Skeletal muscle tissue (tissue), 4 donors: ENCODE measurements around the gene PDGFA. TPM values are rescaled to one million over a fixed set of nuclear protein-coding genes. Genes with fewer than 3 reads are reported as not detected.
"Not testable (repeated sequence)": the region's sequence is repeated elsewhere in the genome, so short reads cannot be mapped to it uniquely, and the experiment has no call there.

ENCODE experiments used
- H3K27ac ChIP-seq: one replicate; pipeline ENCODE4 v1.7.0; 2013; ENCODE audit warnings: mild to moderate bottlenecking, low read depth, low read length, inconsistent platforms
- H3K27me3 ChIP-seq, 3 donors: one replicate each; pipeline ENCODE4 v1.7.0; 2013; ENCODE audit warnings: low read length in 3 of 3; ENCODE audit not compliant: control insufficient read depth in 3 of 3, insufficient read depth in 3 of 3
- H3K36me3 ChIP-seq, 3 donors: one replicate each; pipeline ENCODE4 v1.7.0; 2013; ENCODE audit warnings: low read length in 3 of 3; ENCODE audit not compliant: control insufficient read depth in 3 of 3, insufficient read depth in 3 of 3
- H3K4me1 ChIP-seq, 3 donors: one replicate each; pipeline ENCODE4 v1.7.0; 2013; ENCODE audit warnings: low read length in 3 of 3, mild to moderate bottlenecking in 3 of 3; ENCODE audit not compliant: control insufficient read depth in 3 of 3, insufficient read depth in 3 of 3
- H3K4me3 ChIP-seq, 3 donors: one replicate each; pipeline ENCODE4 v1.7.0; 2013; ENCODE audit warnings: low read length in 3 of 3
- H3K9ac ChIP-seq, 3 donors: one replicate each; pipeline ENCODE4 v1.7.0; 2013; ENCODE audit warnings: low read length in 3 of 3, mild to moderate bottlenecking in 3 of 3, moderate library complexity in 2 of 3, low read depth in 1 of 3
- H3K9me3 ChIP-seq, 3 donors: one replicate each; pipeline ENCODE4 v1.7.0; 2013; ENCODE audit warnings: low read length in 3 of 3; ENCODE audit not compliant: control insufficient read depth in 3 of 3
- total RNA-seq: library from RNA; depleted of rRNA; stranded (reverse); fragments of >200 nt; gene quantifications from one replicate; pipeline ENCODE4 v1.2.3, GENCODE V29; 2014
- donor health status: Osteomylitis.

Gene PDGFA
- total RNA-seq, 1 donor from 2014 or later, result 44.4 TPM

- not testable (repeated sequence) for H3K9me3 ChIP-seq, H3K9ac ChIP-seq, H3K4me3 ChIP-seq, H3K36me3 ChIP-seq, H3K27me3 ChIP-seq, H3K27ac ChIP-seq, H3K4me1 ChIP-seq
These were observed 32.7 kb upstream of the PDGFA start for GRCh38 chr7:552151-552867.

- H3K9me3 ChIP-seq, H3K4me3 ChIP-seq, H3K9ac ChIP-seq, H3K27me3 ChIP-seq, H3K27ac ChIP-seq, H3K36me3 ChIP-seq, H3K4me1 ChIP-seq: not testable (repeated sequence)
These were observed 31.9 kb upstream of the PDGFA start for GRCh38 chr7:551615-551970.

DNA sequence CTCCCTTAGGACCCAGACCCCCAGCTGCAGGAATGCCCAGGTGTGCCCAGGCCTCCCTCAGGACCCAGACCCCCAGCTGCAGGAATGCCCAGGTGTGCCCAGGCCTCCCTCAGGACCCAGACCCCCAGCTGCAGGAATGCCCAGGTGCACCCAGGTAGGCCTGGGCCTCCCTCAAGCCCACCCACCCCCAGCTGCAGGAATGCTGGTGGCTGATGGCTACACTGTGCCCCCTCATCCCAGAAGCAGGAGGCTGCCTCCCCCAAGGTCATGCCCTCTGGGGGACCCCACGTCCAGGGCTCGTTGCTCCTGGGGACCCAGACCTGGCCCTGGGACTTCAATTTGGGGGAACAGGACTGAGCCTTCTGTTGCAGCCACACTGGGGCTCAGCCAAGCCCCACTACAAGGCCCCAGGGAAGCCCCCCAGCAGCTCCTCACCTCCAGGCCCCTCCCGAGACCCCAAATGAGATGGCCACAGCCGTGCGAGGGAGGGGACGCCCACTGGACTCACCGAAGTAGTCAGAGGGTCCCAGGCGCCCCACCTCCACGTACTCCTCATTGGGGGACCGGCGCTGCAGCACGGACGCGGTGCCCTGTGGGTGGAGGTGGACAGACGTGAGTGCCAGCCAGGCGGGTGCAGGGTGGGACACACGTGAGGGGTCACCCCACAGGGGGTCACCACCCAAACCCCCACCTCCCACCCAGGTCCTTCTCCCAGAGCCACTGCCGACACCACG, 31.4 kb upstream of the PDGFA start:
- H3K9ac ChIP-seq, result no peak overlapping the region
- peaks cover 0 to 5% (median 0%) of the 10 kb centered on the region in 3 donors for H3K27me3 ChIP-seq
- H3K27ac ChIP-seq, result no peak overlapping the region
- peaks cover 0 to 2% (median 0%) of the 10 kb centered on the region in 3 donors for H3K36me3 ChIP-seq
- no peak overlapping the region for H3K4me3 ChIP-seq
- peaks cover 0 to 5% (median 0%) of the 10 kb centered on the region in 3 donors for H3K4me1 ChIP-seq
- no peaks in the 10 kb centered on the region for H3K9me3 ChIP-seq

DNA sequence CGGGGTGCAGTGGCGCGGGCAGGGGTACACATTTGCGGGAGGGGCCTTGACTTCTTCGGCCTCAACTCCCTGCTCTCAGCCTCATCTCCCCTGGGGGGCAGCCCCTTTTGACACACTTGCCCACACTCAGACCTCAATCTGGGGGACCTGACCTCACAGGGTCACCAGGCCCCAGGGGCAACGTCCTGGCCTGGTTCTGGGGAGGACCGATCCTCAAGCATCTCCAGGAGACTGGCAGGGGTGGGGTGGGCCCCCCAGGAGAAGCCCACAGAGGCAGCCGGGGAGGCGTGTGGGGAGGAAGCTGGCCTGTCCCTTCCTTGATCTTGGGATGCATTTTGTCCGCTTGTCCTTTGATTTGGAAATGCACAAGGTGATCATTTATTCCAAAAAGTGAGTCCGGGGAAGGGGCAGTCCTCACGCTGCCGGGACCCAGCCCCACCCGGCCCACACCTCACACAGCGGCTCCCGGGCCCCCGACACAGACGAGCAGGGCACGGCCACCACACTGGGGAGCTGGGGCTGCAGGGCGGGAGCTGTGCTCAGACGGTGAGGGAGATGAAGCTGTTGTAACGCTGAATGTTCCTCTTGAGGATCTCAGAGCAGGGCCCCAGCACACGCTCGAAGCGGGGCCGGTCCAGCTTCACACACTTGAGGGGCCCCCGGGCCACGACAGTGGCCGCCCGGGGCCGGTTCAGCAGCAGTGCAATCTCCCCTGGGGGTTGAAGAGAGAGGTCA, 30.4 kb upstream of the PDGFA start:
- Histone ChIP-seq H3K27me3 (peaks cover 0 to 5% (median 0%) of the 10 kb centered on the region in 3 donors), H3K36me3 (peaks cover 0 to 2% (median 0%) of the 10 kb centered on the region in 3 donors), H3K9ac (no peak overlapping the region)

DNA sequence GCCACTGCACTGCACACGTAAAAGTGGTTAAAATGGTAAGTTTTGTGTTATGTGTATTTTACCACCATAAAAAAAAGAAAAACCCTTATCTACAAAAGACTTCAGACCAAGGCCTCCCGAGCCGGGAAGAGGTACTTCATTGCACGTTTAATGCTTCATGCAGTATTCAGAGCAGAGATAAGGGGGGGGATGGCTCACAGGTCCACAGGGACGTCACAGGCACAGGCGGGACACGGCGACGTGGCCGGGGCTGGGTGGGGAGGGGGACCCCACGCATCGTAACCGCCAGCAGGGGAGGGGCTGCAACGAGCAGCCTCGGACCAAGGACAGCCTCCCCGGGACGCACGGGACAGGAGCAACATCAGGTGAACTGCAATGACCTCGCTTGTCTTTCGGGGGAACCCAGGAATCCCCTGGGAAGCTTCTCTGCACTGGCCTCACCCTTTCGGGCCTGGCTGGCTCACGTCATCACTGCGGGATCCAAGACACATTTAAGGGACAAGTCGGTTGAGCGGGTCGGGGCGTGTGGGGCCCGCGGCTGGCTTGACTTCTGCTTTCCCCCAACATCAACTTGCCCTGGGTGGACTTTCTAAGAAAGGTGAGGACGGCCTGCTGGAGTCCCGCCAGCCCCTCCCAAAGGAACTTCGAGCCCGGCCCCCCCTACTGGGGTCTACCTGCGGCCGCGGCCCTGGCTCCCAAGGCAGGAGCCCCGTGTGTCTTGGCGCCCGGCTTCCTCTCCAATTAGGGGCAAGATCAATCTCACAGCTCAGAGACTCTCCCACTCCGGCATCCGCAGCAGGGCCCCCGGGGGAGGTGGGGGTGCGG, 29.6 kb upstream of the PDGFA start:
- H3K4me1 ChIP-seq, result peaks cover 0 to 5% (median 0%) of the 10 kb centered on the region in 3 donors
- H3K9ac ChIP-seq, result no peak overlapping the region
- no peaks in the 10 kb centered on the region for H3K9me3 ChIP-seq
- H3K36me3 ChIP-seq, result peaks cover 0 to 2% (median 0%) of the 10 kb centered on the region in 3 donors
- H3K27me3 ChIP-seq, result peaks cover 0 to 5% (median 0%) of the 10 kb centered on the region in 3 donors
- no peak overlapping the region for H3K27ac ChIP-seq
- H3K4me3 ChIP-seq, result no peak overlapping the region

More for the DNA sequence above, 30.4 kb upstream of the PDGFA start:
- no peak overlapping the region for H3K27ac ChIP-seq
- H3K4me1 ChIP-seq, result peaks cover 0 to 5% (median 0%) of the 10 kb centered on the region in 3 donors
- no peak overlapping the region for H3K4me3 ChIP-seq
- H3K9me3 ChIP-seq, result no peaks in the 10 kb centered on the region

DNA sequence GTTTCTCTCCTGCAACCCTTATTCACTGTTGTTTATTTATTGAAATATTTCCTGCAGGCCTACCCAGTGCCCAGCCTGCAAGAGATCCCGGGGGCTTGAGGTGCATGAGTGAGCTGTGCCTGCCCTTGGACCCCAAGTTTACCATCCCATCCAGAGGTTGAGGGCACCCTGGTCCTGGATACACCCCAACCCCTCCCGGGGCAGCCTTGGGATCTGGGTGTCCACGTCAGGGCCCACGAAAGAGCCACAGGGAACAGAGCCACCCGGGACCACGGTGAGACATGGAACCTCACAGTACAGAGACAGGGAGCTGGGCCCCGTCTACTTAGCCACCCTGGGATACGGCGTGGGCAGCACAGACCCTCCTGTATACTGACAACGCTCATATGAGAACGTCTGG, 28.8 kb upstream of the PDGFA start:
- Histone ChIP-seq H3K27me3 (peaks cover 0 to 3% (median 0%) of the 10 kb centered on the region in 3 donors), H3K9me3 (no peaks in the 10 kb centered on the region), H3K27ac (no peak overlapping the region), H3K36me3 (peaks cover 0 to 2% (median 0%) of the 10 kb centered on the region in 3 donors), H3K4me3 (no peak overlapping the region), H3K4me1 (peaks cover 0 to 5% (median 0%) of the 10 kb centered on the region in 3 donors), H3K9ac (no peak overlapping the region)

DNA sequence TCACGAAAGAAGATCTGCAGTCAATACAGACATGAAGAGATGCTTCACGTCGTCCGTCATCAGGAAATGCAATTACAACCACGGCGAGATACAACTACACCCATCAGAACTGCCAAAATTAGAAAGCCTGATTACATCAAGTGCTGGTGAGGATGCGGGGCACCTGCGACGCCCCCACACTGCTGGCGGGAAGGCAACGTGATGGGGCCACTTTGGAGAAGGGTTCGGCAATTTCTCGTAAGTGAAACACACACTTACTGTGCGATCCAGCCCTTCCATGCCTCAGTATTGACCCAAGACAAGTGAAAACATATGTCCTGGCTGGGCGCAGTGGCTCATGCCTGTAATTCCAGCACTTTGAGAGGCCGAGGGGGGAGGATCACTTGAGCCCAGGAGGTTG, 25.8 kb upstream of the PDGFA start:
- no peak overlapping the region for H3K9ac ChIP-seq

GRCh38 chr7:544338-545221, 24.9 kb upstream of the PDGFA start:
- Histone ChIP-seq H3K4me3 (no peak overlapping the region), H3K9me3 (no peaks in the 10 kb centered on the region), H3K27me3 (peaks cover 0 to 3% (median 0%) of the 10 kb centered on the region in 3 donors), H3K36me3 (peaks cover 0 to 2% (median 0%) of the 10 kb centered on the region in 3 donors), H3K27ac (no peak overlapping the region), H3K4me1 (peaks cover 5 to 7% (median 6%) of the 10 kb centered on the region in 3 donors), H3K9ac (no peak overlapping the region)

More for the DNA sequence above, 25.8 kb upstream of the PDGFA start:
- H3K4me1 ChIP-seq, result peaks cover 5 to 7% (median 6%) of the 10 kb centered on the region in 3 donors
- no peaks in the 10 kb centered on the region for H3K9me3 ChIP-seq
- H3K27me3 ChIP-seq, result peaks cover 0 to 3% (median 0%) of the 10 kb centered on the region in 3 donors
- no peak overlapping the region for H3K4me3 ChIP-seq
- H3K27ac ChIP-seq, result no peak overlapping the region
- peaks cover 0 to 2% (median 0%) of the 10 kb centered on the region in 3 donors for H3K36me3 ChIP-seq
